GM12878 (cell line): ENCODE results near the gene OTOG.

Experiments used
- ATF7 ChIP-seq: fragments of 450-650 bp; IDR thresholded peaks from 2 replicates; pipeline ENCODE4 v1.6.1; 2016; ENCODE audit warnings: low read depth, mild to moderate bottlenecking
- BHLHE40 ChIP-seq, 2 experiments: fragments of 450-650 bp in 1 of 2; IDR thresholded peaks; 2 replicates each; pipeline ENCODE4 v1.6.1; 2011 to 2017; ENCODE audit warnings: low read depth in 2 of 2, borderline replicate concordance in 1 of 2, improper control_type of control experiment in 1 of 2, low read length in 1 of 2, mild to moderate bottlenecking in 1 of 2
- CTCF ChIP-seq, 3 experiments: IDR thresholded peaks in 2 of 3; conservative IDR thresholded peaks in 1 of 3; 2 replicates each; pipeline ENCODE4 v1.5.1; 2011; ENCODE audit warnings: low read depth in 3 of 3, low read length in 3 of 3, mild to moderate bottlenecking in 3 of 3, control low read depth in 2 of 3, moderate library complexity in 2 of 3, inconsistent platforms in 1 of 3, mixed read lengths in 1 of 3; ENCODE audit not compliant: control insufficient read depth in 2 of 3, insufficient read depth in 1 of 3; ENCODE audit errors: extremely low read depth in 1 of 3
- EP300 ChIP-seq, 2 experiments: fragments of 150-350 bp in 1 of 2; IDR thresholded peaks; 2 replicates each; pipeline ENCODE4 v1.6.1; 2011 to 2012; ENCODE audit warnings: low read depth in 2 of 2, low read length in 2 of 2, borderline replicate concordance in 1 of 2, improper control_type of control experiment in 1 of 2, inconsistent platforms in 1 of 2; ENCODE audit not compliant: control insufficient read depth in 1 of 2
- EZH2 ChIP-seq: IDR thresholded peaks from 2 replicates; pipeline ENCODE4 v1.6.1; 2012; ENCODE audit warnings: low read depth, mild to moderate bottlenecking, control low read depth, inconsistent platforms, low read length, borderline replicate concordance; ENCODE audit not compliant: control insufficient read depth
- FOS ChIP-seq: IDR thresholded peaks from 3 replicates; pipeline ENCODE4 v1.6.1; 2011; ENCODE audit warnings: borderline replicate concordance; ENCODE audit not compliant: insufficient read length; ENCODE audit errors: extremely low read depth
- HDAC6 ChIP-seq: fragments of 200-600 bp; sonication (generic); IDR thresholded peaks from one replicate; pipeline ENCODE4 v1.8.0; 2017; ENCODE audit warnings: antibody characterized with exemption; ENCODE audit not compliant: unreplicated experiment
- KDM1A ChIP-seq: fragments of 200-600 bp; sonication (generic); IDR thresholded peaks from 2 replicates; pipeline ENCODE4 v1.6.1; 2016; ENCODE audit warnings: borderline replicate concordance
- NR2C2 ChIP-seq: IDR thresholded peaks from 2 replicates; pipeline ENCODE4 v1.6.1; 2011; ENCODE audit warnings: borderline replicate concordance, low read depth; ENCODE audit not compliant: control insufficient read depth, insufficient read length
- RFX5 ChIP-seq: IDR thresholded peaks from 2 replicates; pipeline ENCODE4 v1.6.1; 2011; ENCODE audit warnings: low read depth, low read length, improper control_type of control experiment
- SUPT20H ChIP-seq: IDR thresholded peaks from 2 replicates; pipeline ENCODE4 v1.6.1; 2011; ENCODE audit warnings: low read depth, mild to moderate bottlenecking, low read length, moderate library complexity, borderline replicate concordance; ENCODE audit not compliant: control insufficient read depth
- TF ChIP-seq, protein P1 (sequence below): fragments of 450-650 bp; conservative IDR thresholded peaks from 2 replicates; pipeline ENCODE4 v1.6.1; 2017; ENCODE audit warnings: mild to moderate bottlenecking, moderate library complexity
- TF ChIP-seq, protein P2 (sequence below): IDR thresholded peaks from 2 replicates; pipeline ENCODE4 v1.6.1; 2012; ENCODE audit warnings: low read length, inconsistent platforms

GRCh38 chr11:17553249-17553546, 6.1 kb downstream of the OTOG start:
- TF ChIP-seq CTCF (IDR thresholded peaks at IDR 0.05 in 2 of 3, conservative IDR thresholded peaks at IDR 0.05 in 1 of 3; ENCODE audit: control insufficient read depth in 2 of 3, extremely low read depth in 1 of 3, insufficient read depth in 1 of 3, low read depth in 3 of 3, low read length in 3 of 3) (no peak), EZH2 (no peak), FOS (no peak), RFX5 (no peak), EP300 (IDR thresholded peaks at IDR 0.05; ENCODE audit: borderline replicate concordance in 1 of 2, control insufficient read depth in 1 of 2, low read depth in 2 of 2, low read length in 2 of 2) (no peak), SUPT20H (no peak), BHLHE40 (IDR thresholded peaks at IDR 0.05; ENCODE audit: borderline replicate concordance in 1 of 2, low read depth in 2 of 2, low read length in 1 of 2) (no peak), ATF7 (no peak), HDAC6 (no peak), NR2C2 (no peak), KDM1A (no peak)
- TF ChIP-seq, protein P1, sequence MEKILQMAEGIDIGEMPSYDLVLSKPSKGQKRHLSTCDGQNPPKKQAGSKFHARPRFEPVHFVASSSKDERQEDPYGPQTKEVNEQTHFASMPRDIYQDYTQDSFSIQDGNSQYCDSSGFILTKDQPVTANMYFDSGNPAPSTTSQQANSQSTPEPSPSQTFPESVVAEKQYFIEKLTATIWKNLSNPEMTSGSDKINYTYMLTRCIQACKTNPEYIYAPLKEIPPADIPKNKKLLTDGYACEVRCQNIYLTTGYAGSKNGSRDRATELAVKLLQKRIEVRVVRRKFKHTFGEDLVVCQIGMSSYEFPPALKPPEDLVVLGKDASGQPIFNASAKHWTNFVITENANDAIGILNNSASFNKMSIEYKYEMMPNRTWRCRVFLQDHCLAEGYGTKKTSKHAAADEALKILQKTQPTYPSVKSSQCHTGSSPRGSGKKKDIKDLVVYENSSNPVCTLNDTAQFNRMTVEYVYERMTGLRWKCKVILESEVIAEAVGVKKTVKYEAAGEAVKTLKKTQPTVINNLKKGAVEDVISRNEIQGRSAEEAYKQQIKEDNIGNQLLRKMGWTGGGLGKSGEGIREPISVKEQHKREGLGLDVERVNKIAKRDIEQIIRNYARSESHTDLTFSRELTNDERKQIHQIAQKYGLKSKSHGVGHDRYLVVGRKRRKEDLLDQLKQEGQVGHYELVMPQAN = no peak
- TF ChIP-seq, protein P2, sequence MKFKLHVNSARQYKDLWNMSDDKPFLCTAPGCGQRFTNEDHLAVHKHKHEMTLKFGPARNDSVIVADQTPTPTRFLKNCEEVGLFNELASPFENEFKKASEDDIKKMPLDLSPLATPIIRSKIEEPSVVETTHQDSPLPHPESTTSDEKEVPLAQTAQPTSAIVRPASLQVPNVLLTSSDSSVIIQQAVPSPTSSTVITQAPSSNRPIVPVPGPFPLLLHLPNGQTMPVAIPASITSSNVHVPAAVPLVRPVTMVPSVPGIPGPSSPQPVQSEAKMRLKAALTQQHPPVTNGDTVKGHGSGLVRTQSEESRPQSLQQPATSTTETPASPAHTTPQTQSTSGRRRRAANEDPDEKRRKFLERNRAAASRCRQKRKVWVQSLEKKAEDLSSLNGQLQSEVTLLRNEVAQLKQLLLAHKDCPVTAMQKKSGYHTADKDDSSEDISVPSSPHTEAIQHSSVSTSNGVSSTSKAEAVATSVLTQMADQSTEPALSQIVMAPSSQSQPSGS = no peak
